ENCODE measurements around the gene CROCC. TPM values are rescaled to one million over a fixed set of nuclear protein-coding genes. Genes with fewer than 3 reads are reported as not detected.

The CROCC gene
- total and polyA plus RNA-seq, 9 of the 15 experiments (the other 6 are each of a cell fraction or from before 2014, with no cell fraction given) = 0.17 to 15.4 (median 7.6) TPM

DNA sequence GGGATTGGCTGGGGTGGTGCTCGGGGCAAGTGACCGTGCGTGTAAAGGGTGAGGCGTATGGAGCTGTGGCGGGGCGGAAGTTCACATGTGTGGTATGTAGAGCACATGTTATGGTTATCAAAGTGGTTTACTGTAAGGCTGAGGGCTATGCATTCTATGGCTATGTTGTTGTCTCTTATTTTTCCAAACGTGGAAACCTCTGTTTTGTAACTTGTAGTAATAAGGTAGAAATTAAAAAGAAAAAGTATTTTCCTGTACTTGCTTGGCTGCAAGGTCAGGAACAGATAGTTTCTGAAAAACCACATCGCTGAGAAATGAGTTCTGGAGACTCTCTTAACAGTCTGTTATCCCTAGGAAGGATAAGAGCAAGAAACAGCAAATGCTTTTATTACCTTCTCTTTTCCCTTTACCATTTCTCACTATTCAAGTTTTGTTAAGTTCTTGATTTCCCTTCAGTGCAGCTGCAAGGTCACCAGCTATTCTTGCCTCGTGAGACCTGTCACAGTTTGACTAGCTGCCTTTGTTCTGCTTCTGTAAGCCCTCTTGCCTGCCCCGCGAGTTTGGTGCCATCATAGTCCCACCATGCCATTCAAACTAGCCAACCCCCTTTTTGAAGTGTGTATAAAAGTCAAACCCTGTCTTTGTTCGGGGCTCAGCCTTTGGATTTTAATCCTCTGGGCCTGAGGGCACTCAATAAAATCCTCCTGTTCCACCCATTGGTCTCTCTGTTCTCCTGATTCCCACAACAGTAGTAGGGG is 16.4 kb upstream of the CROCC start (continued):
- TF ChIP-seq, protein P1, sequence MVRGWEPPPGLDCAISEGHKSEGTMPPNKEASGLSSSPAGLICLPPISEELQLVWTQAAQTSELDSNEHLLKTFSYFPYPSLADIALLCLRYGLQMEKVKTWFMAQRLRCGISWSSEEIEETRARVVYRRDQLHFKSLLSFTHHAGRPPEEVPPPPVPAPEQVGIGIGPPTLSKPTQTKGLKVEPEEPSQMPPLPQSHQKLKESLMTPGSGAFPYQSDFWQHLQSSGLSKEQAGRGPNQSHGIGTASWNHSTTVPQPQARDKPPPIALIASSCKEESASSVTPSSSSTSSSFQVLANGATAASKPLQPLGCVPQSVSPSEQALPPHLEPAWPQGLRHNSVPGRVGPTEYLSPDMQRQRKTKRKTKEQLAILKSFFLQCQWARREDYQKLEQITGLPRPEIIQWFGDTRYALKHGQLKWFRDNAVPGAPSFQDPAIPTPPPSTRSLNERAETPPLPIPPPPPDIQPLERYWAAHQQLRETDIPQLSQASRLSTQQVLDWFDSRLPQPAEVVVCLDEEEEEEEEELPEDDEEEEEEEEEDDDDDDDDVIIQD (CRISPR knock-in tag; IDR thresholded peaks at IDR 0.05) = no peak
- TF ChIP-seq FOXK2 (conservative IDR thresholded peaks at IDR 0.05 in 1 of 2, IDR thresholded peaks at IDR 0.05 in 1 of 2; ENCODE audit: low read depth in 2 of 2) (peak; percentile 94 to 95), POLR3A (IDR thresholded peaks at IDR 0.05; ENCODE audit: borderline replicate concordance, extremely low read depth, insufficient read depth, insufficient read length) (no peak), STAT6 (CRISPR knock-in tag; IDR thresholded peaks at IDR 0.05) (peak; percentile 9; the same call in 1 of the 2 replicates), HSF4 (CRISPR knock-in tag; IDR thresholded peaks at IDR 0.05; ENCODE audit: borderline replicate concordance) (no peak)
- TF ChIP-seq, protein P2, sequence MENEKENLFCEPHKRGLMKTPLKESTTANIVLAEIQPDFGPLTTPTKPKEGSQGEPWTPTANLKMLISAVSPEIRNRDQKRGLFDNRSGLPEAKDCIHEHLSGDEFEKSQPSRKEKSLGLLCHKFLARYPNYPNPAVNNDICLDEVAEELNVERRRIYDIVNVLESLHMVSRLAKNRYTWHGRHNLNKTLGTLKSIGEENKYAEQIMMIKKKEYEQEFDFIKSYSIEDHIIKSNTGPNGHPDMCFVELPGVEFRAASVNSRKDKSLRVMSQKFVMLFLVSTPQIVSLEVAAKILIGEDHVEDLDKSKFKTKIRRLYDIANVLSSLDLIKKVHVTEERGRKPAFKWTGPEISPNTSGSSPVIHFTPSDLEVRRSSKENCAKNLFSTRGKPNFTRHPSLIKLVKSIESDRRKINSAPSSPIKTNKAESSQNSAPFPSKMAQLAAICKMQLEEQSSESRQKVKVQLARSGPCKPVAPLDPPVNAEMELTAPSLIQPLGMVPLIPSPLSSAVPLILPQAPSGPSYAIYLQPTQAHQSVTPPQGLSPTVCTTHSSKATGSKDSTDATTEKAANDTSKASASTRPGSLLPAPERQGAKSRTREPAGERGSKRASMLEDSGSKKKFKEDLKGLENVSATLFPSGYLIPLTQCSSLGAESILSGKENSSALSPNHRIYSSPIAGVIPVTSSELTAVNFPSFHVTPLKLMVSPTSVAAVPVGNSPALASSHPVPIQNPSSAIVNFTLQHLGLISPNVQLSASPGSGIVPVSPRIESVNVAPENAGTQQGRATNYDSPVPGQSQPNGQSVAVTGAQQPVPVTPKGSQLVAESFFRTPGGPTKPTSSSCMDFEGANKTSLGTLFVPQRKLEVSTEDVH (IDR thresholded peaks at IDR 0.05; ENCODE audit: low read depth, partially characterized antibody) = no peak
- TF ChIP-seq, protein P3, sequence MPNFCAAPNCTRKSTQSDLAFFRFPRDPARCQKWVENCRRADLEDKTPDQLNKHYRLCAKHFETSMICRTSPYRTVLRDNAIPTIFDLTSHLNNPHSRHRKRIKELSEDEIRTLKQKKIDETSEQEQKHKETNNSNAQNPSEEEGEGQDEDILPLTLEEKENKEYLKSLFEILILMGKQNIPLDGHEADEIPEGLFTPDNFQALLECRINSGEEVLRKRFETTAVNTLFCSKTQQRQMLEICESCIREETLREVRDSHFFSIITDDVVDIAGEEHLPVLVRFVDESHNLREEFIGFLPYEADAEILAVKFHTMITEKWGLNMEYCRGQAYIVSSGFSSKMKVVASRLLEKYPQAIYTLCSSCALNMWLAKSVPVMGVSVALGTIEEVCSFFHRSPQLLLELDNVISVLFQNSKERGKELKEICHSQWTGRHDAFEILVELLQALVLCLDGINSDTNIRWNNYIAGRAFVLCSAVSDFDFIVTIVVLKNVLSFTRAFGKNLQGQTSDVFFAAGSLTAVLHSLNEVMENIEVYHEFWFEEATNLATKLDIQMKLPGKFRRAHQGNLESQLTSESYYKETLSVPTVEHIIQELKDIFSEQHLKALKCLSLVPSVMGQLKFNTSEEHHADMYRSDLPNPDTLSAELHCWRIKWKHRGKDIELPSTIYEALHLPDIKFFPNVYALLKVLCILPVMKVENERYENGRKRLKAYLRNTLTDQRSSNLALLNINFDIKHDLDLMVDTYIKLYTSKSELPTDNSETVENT (CRISPR knock-in tag; IDR thresholded peaks at IDR 0.05) = peak; percentile 98
